Mesendoderm (in vitro differentiated cells): Measurements from ENCODE around the gene FAM131A.

Experiments used
- DNase-seq: peaks from one replicate; pipeline ENCODE4 v3.0.0; 2013
- H2AK5ac ChIP-seq: 2 replicates; pipeline ENCODE4 v1.6.1; 2013; ENCODE audit warnings: low read length, inconsistent platforms
- H2BK120ac ChIP-seq: 2 replicates; pipeline ENCODE4 v1.6.1; 2013; ENCODE audit warnings: low read depth, mild to moderate bottlenecking, low read length, moderate library complexity, mixed read lengths
- H2BK15ac ChIP-seq: replicated peaks from 2 replicates; pipeline ENCODE4 v1.6.1; 2013; ENCODE audit warnings: low read depth, mild to moderate bottlenecking, moderate library complexity
- H2BK5ac ChIP-seq: 2 replicates; pipeline ENCODE4 v1.6.1; 2013; ENCODE audit warnings: low read length, inconsistent platforms
- H3K18ac ChIP-seq: 2 replicates; pipeline ENCODE4 v1.6.1; 2013; ENCODE audit warnings: mild to moderate bottlenecking, low read length, mixed read lengths
- H3K23ac ChIP-seq: one replicate; pipeline ENCODE4 v1.6.1; 2013; ENCODE audit warnings: low read length
- H3K27ac ChIP-seq: 2 replicates; pipeline ENCODE4 v1.5.1; 2013; ENCODE audit warnings: low read depth, mild to moderate bottlenecking, inconsistent platforms, low read length, moderate library complexity
- H3K27me3 ChIP-seq: 2 replicates; pipeline ENCODE4 v1.6.1; 2013; ENCODE audit warnings: low read length, control low read depth, mild to moderate bottlenecking, inconsistent platforms; ENCODE audit not compliant: insufficient read depth, poor library complexity
- H3K36me3 ChIP-seq: 2 replicates; pipeline ENCODE4 v1.6.1; 2013; ENCODE audit warnings: low read length, inconsistent platforms; ENCODE audit not compliant: control insufficient read depth, insufficient read depth
- H3K4ac ChIP-seq: one replicate; pipeline ENCODE4 v1.6.1; 2013; ENCODE audit warnings: low read depth, mild to moderate bottlenecking, low read length, moderate library complexity
- H3K4me1 ChIP-seq: 2 replicates; pipeline ENCODE4 v1.6.1; 2013; ENCODE audit warnings: low read depth, low read length, inconsistent platforms; ENCODE audit not compliant: control insufficient read depth
- H3K4me2 ChIP-seq: 2 replicates; pipeline ENCODE4 v1.6.1; 2013; ENCODE audit warnings: low read length
- H3K4me3 ChIP-seq: 2 replicates; pipeline ENCODE4 v1.5.1; 2013; ENCODE audit warnings: mild to moderate bottlenecking, low read length
- H3K56ac ChIP-seq: one replicate; pipeline ENCODE4 v1.6.1; 2013; ENCODE audit warnings: low read length
- H3K79me1 ChIP-seq: 2 replicates; pipeline ENCODE4 v1.6.1; 2013; ENCODE audit warnings: low read length, inconsistent platforms
- H3K79me2 ChIP-seq: 2 replicates; pipeline ENCODE4 v1.6.1; 2013; ENCODE audit warnings: mild to moderate bottlenecking, low read length; ENCODE audit not compliant: control insufficient read depth, insufficient read depth
- H3K9ac ChIP-seq: 2 replicates; pipeline ENCODE4 v1.6.1; 2013; ENCODE audit warnings: low read length, inconsistent platforms
- H4K5ac ChIP-seq: one replicate; pipeline ENCODE4 v1.6.1; 2013; ENCODE audit warnings: low read length
- H4K8ac ChIP-seq: one replicate; pipeline ENCODE4 v1.6.1; 2013; ENCODE audit warnings: low read depth, mild to moderate bottlenecking, control low read depth, low read length, moderate library complexity
- WGBS: extraction: QIAGEN DNeasy Blood & Tissue Kit; methylation state at CpG from one replicate; pipeline ENCODE4 v1.1.7; 2013; ENCODE audit warnings: low lambda C conversion rate, missing lambda C conversion rate; ENCODE audit not compliant: insufficient coverage; ENCODE audit errors: extremely low coverage; 5-methylcytosine and 5-hydroxymethylcytosine counted together

The FAM131A gene

DNA sequence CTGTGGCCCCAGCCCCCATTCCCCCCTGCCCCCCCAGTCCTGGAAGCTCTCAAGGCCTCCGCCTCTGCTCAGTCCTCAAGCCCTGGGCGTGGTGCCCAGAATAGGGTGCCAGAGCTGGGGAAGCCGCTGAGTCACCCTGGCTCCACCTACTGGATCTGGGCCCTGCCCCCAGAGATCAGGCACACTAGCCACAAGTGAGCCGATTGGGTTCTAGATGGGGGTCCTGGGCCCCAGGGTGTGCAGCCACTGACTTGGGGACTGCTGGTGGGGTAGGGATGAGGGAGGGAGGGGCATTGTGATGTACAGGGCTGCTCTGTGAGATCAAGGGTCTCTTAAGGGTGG lies 17.3 kb upstream of the FAM131A start:
- H3K56ac ChIP-seq: no peak overlapping the region
- H3K27me3 ChIP-seq: no peaks in the 10 kb centered on the region
- H3K18ac ChIP-seq: no peak overlapping the region
- no peak overlapping the region for H3K4ac ChIP-seq
- H2BK5ac ChIP-seq: no peak overlapping the region
- peaks cover 36% of the 10 kb centered on the region for H3K36me3 ChIP-seq
- H3K4me1 ChIP-seq: peaks cover 4% of the 10 kb centered on the region
- peaks cover 17% of the 10 kb centered on the region for H3K79me1 ChIP-seq
- no peak overlapping the region for H4K8ac ChIP-seq
- H2BK15ac ChIP-seq: no peak overlapping the region
- H4K5ac ChIP-seq: no peak overlapping the region
- peaks cover 64% of the 10 kb centered on the region for H3K79me2 ChIP-seq
- H3K4me3 ChIP-seq: no peak overlapping the region
- H2BK120ac ChIP-seq: no peak overlapping the region
- H3K27ac ChIP-seq: no peak overlapping the region
- no peak for DNase-seq
- no peak overlapping the region for H3K23ac ChIP-seq
- no peak overlapping the region for H3K4me2 ChIP-seq
- WGBS: no CpG with 5 or more reads among the region's 4 CpGs
- no peak overlapping the region for H3K9ac ChIP-seq
- H2AK5ac ChIP-seq: no peak overlapping the region

- Histone ChIP-seq H3K4me1 (peaks cover 2% of the 10 kb centered on the region), H2AK5ac (no peak overlapping the region), H3K4me3 (no peak overlapping the region), H3K79me1 (peaks cover 24% of the 10 kb centered on the region), H2BK15ac (no peak overlapping the region), H3K56ac (no peak overlapping the region), H2BK5ac (no peak overlapping the region), H3K4me2 (no peak overlapping the region), H3K79me2 (peaks cover 48% of the 10 kb centered on the region), H3K23ac (no peak overlapping the region), H3K36me3 (peaks cover 42% of the 10 kb centered on the region), H2BK120ac (no peak overlapping the region), H3K27ac (no peak overlapping the region), H3K27me3 (no peaks in the 10 kb centered on the region), H4K8ac (no peak overlapping the region), H3K4ac (no peak overlapping the region), H3K9ac (no peak overlapping the region), H3K18ac (no peak overlapping the region), H4K5ac (no peak overlapping the region)
- no peak for DNase-seq
- no CpG with 5 or more reads among the region's 5 CpGs for WGBS
Measured at GRCh38 chr3:184321666-184322065, 15.7 kb upstream of the FAM131A start.

DNA sequence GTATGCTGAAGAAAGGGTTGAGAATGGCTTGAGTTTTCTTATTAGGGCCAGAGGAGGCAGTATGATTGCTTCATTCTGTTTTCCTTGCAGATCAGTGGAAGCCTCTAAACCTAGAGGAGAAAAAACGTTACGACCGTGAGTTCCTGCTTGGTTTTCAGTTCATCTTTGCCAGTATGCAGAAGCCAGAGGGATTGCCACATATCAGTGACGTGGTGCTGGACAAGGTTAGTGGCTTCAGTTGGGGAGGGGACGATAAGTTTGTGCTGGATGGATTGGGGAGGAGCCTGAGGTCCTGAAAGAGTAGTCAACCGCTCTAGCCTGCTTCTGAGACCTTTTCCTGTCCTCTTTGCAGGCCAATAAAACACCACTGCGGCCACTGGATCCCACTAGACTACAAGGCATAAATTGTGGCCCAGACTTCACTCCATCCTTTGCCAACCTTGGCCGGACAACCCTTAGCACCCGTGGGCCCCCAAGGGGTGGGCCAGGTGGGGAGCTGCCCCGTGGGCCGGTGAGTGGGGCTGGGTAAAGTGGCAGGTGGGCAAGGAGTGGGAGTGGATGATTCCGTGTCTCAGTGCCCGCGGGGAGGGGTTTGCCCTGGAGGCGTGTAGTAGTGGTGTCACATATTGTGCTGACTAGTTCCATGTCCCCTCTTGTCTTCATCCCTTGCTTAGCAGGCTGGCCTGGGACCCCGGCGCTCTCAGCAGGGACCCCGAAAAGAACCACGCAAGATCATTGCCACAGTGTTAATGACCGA lies 14.5 kb upstream of the FAM131A start:
- Histone ChIP-seq H3K27ac (no peak overlapping the region), H3K79me1 (peaks cover 24% of the 10 kb centered on the region), H2BK5ac (no peak overlapping the region), H3K4me3 (no peak overlapping the region), H2AK5ac (no peak overlapping the region), H3K9ac (no peak overlapping the region), H3K18ac (no peak overlapping the region), H3K27me3 (no peaks in the 10 kb centered on the region), H3K4me2 (no peak overlapping the region), H4K8ac (no peak overlapping the region), H3K4ac (no peak overlapping the region), H3K36me3 (peaks cover 48% of the 10 kb centered on the region), H3K79me2 (peaks cover 35% of the 10 kb centered on the region), H2BK120ac (no peak overlapping the region), H3K56ac (no peak overlapping the region), H3K23ac (no peak overlapping the region), H4K5ac (no peak overlapping the region), H3K4me1 (no peaks in the 10 kb centered on the region), H2BK15ac (no peak overlapping the region)
- WGBS: no CpG with 5 or more reads among the region's 20 CpGs
- DNase-seq: no peak

DNA sequence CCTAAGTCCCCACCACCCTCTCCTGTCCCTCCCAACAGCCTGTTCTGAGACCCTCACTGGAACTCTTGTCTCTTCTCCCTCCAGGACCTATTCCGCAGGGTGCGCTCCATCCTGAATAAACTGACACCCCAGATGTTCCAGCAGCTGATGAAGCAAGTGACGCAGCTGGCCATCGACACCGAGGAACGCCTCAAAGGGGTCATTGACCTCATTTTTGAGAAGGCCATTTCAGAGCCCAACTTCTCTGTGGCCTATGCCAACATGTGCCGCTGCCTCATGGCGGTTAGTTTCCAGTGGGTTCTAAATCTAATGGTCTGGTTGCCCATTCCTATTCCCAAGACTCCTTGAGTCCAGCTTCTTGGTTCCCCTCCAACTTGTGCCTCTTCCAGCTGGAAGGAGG lies 13.7 kb upstream of the FAM131A start:
- no peak overlapping the region for H3K4me3 ChIP-seq
- no peak overlapping the region for H2BK120ac ChIP-seq
- H4K8ac ChIP-seq: no peak overlapping the region
- H3K23ac ChIP-seq: no peak overlapping the region
- no peak overlapping the region for H4K5ac ChIP-seq
- no peaks in the 10 kb centered on the region for H3K27me3 ChIP-seq
- no peak overlapping the region for H2BK15ac ChIP-seq
- H3K36me3 ChIP-seq: peaks cover 52% of the 10 kb centered on the region
- WGBS: no CpG with 5 or more reads among the region's 8 CpGs
- no peaks in the 10 kb centered on the region for H3K4me1 ChIP-seq
- no peak overlapping the region for H2BK5ac ChIP-seq
- no peak overlapping the region for H3K56ac ChIP-seq
- no peak for DNase-seq
- H3K9ac ChIP-seq: no peak overlapping the region
- no peak overlapping the region for H3K18ac ChIP-seq
- H3K79me2 ChIP-seq: peaks cover 28% of the 10 kb centered on the region
- no peak overlapping the region for H3K4me2 ChIP-seq
- no peak overlapping the region for H2AK5ac ChIP-seq
- no peak overlapping the region for H3K27ac ChIP-seq
- peaks cover 27% of the 10 kb centered on the region for H3K79me1 ChIP-seq
- H3K4ac ChIP-seq: no peak overlapping the region

DNA sequence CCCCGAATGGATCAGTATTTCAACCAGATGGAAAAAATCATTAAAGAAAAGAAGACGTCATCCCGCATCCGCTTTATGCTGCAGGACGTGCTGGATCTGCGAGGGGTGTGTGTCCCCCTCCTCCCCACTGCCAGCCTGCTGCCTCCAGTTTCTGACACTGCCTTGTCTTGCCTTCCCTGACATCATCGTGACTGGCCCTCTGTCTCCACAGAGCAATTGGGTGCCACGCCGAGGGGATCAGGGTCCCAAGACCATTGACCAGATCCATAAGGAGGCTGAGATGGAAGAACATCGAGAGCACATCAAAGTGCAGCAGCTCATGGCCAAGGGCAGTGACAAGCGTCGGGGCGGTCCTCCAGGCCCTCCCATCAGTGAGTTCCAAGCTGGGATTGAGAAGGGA lies 12.1 kb upstream of the FAM131A start:
- H2BK120ac ChIP-seq: no peak overlapping the region
- peaks cover 54% of the 10 kb centered on the region for H3K36me3 ChIP-seq
- no peak overlapping the region for H3K18ac ChIP-seq
- H3K4ac ChIP-seq: no peak overlapping the region
- no peak for DNase-seq
- WGBS: no CpG with 5 or more reads among the region's 13 CpGs
- no peak overlapping the region for H3K23ac ChIP-seq
- no peak overlapping the region for H2AK5ac ChIP-seq
- no peak overlapping the region for H3K27ac ChIP-seq
- no peak overlapping the region for H4K8ac ChIP-seq
- H3K4me2 ChIP-seq: no peak overlapping the region
- no peak overlapping the region for H3K4me3 ChIP-seq
- H3K79me1 ChIP-seq: peaks cover 21% of the 10 kb centered on the region
- H3K56ac ChIP-seq: no peak overlapping the region
- H4K5ac ChIP-seq: no peak overlapping the region
- H3K4me1 ChIP-seq: no peaks in the 10 kb centered on the region
- no peak overlapping the region for H2BK5ac ChIP-seq
- no peak overlapping the region for H2BK15ac ChIP-seq
- H3K27me3 ChIP-seq: no peaks in the 10 kb centered on the region
- no peak overlapping the region for H3K9ac ChIP-seq
- H3K79me2 ChIP-seq: peaks cover 15% of the 10 kb centered on the region
